GM21737 (cell line): ENCODE data around the gene MYL9.
"Not testable (repeated sequence)": the region's sequence is repeated elsewhere in the genome, so short reads cannot be mapped to it uniquely, and the experiment has no call there.

ENCODE experiments used
- ATAC-seq: cut with Tn5 transposase; IDR thresholded peaks from one replicate; pipeline ENCODE4 v1.9.1; 2021; ENCODE audit warnings: mild to moderate bottlenecking, moderate library complexity; ENCODE audit not compliant: unreplicated experiment

MYL9 gene

DNA sequence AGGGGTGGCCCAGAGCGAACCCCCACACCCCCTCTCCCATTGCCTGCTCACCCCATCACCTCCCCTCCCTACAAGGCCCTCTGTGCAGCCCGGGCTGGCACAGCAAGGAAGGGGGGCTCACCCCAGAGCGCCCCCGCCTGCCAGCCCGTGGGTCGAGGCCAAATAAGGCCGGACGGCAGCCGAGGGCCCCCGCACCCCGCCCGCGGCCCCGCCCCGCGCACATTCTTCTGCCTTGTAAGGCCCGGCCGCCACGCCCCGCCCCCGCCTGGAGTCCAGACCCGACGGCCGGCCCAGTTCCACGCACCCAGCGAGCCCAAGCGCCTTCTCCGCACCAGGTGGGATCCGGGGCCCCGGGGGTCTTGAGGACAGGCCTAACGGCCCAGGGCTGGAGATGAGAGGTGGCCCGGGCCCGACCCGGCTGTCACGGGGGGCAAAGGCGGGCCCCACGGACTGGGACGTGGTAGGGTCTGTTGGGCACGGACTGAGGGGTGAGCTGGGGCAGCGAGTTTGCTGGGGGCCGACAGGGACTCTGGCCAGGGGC lies at the start of gene MYL9:
TSS of gene MYL9 (plus strand) at position 293 of the 541 bp plus-strand sequence. CDS start 3,366 bp downstream, outside the sequence.
- no peak for ATAC-seq

DNA sequence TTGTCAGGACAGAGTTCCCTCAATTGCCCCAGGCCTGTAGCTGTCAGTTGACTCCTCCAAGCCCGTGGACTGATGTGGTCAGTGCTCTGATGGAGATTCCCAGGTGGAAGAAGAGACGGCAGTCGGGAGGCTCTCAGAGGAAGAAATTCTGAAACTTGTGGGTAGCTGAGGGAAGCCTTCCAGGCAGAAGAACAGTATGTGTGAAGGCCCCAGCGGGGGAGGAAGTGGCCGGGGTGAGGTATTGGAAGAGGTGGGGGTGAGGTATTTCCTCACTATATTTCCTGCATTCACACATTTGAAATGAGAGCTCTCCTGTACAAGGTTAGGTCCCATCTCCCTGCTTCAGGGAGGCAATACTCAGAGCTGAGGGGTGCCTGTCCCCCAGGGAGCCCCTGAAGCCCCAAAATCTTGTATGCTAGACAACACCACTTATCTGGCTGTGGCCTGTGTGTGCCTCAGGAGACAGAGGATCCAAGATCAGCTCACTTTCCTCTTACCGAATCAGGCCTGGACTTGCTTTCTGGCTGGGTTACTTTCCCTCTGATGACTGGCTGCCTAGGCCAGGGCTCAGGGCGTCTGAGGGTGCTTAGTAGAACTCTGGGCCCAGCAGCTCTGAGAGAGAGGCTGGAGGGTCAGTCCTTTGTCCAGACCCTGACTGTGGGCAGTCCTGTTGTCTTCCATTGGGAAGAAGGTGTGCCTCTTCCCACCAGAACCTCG lies 49.3 kb upstream of the MYL9 start:
- no peak for ATAC-seq

DNA sequence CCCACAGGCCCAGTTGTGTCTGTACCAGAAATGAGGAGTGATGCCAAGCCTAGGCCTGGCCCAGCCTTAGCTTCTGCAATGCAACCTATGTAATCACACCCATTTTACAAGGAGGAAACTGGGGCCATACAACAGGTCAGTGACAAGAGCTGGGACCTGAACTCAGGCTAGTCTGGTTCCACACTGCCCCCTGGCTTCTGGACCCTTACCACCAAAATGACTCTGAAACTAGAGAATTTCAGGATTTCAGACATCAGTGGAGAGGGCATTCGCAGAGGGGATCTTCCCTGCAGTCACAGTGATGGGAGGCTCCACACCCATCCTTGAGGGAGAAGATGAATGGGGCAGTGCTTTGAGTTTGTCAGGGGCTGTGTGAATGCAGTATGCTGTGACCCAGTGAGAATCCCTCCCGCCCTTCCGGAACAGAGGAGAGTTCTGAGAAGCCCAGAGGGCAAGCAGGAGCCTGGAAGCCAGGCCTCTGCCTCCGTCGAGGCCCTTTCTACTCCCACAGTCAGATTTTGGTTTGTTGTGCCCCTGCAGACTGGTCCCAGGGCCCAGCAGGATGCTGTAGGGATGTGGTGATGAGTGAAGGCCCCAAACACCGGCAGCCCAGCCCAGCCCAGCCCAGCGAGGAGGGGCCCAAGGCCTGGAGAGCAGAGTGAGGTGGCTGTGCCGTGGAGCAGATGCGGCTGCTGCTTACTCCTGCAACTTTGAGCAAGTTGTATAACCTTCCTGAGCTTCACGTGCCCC lies 48.1 kb upstream of the MYL9 start:
- ATAC-seq: no peak

- no peak for ATAC-seq
These were observed 47.6 kb upstream of the MYL9 start for GRCh38 chr20:36493801-36494114.

GRCh38 chr20:36496707-36497669 lies 44.3 kb upstream of the MYL9 start:
- no peak for ATAC-seq

DNA sequence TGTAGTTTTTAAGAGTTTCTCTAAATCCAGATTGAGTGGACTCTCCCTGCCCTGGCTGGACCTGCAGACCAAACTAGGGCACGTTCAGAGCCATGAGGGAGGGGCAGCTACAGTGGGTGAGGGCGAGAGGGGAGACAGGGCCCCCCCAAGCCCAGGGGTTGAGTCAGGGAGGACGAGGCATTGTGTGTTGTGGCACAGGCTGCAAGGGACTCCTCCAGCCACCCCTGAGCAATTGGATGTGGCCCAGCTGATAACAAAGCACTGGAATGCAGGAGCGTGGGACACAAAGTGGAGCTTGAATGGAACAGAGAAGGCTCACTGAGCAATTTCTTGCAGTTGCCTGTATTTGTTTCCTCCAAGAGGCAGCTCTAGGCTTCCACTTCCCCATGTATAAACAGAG lies 43.5 kb upstream of the MYL9 start:
- ATAC-seq: no peak

DNA sequence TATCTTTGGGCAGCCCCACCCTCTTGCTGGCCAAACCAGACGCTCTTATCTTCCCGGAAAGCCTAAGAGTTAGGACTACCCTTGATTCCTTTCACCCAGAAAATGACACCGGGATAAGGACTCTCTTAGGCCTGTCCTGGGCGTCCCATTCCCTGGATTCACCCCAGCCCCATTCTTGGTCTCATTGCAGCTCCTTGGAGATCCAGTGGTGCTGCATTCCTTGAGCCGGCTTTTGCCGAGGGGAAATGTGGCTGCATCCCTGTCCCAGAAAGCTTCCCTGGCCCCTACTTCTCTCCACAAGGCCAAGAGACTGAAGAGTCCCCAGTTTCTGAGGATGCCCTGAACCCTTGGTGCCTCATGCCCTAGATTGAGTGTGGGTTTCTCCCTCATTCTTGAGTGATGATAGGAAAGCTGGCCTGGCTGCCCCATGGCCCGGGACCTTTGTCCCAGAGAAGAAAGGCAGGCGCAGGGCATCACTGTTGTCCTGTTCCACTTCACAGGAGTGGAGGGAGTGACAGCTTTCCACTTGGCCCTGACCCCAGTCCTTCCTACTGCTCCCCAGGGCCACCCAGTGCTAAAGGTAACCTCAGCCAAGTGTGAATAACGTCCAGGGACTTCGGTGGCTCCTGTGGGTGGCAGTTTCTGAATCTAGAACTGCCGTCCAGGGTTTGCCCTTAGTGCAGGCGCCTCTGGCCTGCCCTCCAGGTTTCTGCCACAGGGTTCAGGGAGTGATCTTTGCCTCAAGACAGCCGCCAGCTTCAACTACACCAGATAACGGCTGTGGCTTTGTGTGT lies 42.7 kb upstream of the MYL9 start:
- ATAC-seq: no peak

GRCh38 chr20:36499211-36499610 lies 42.1 kb upstream of the MYL9 start:
- no peak for ATAC-seq

DNA sequence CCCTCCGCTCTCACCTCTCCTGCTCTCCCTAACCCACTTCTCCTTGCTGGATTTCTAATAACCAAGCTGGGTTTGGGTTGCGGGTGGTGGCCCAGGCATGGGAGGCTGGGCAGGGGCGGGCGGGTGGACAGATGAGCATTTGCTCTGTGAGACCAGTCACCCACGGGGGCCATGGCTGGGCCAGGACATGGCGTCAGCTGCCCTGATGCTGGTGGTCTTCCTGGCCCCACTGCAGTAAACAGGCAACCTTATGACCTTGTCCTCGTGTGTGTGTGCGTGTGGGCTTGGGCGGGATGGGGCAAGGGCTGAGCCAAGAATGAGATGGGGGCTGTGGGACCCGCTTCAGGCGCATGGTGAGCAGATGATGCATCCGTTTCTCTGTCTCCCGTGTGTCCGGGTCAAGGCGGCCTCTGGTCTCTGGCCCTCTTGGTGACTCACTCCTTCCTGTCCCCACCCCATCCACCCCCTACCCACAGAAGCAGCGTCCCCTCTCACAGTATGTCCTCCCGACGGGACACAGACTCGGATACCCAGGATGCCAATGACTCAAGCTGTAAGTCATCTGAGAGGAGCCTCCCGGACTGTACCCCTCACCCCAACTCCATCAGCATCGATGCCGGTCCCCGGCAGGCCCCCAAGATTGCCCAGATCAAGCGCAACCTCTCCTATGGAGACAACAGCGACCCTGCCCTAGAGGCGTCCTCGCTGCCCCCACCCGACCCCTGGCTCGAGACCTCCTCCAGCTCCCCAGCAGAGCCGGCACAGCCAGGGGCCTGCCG lies 41.4 kb upstream of the MYL9 start:
- no peak for ATAC-seq

DNA sequence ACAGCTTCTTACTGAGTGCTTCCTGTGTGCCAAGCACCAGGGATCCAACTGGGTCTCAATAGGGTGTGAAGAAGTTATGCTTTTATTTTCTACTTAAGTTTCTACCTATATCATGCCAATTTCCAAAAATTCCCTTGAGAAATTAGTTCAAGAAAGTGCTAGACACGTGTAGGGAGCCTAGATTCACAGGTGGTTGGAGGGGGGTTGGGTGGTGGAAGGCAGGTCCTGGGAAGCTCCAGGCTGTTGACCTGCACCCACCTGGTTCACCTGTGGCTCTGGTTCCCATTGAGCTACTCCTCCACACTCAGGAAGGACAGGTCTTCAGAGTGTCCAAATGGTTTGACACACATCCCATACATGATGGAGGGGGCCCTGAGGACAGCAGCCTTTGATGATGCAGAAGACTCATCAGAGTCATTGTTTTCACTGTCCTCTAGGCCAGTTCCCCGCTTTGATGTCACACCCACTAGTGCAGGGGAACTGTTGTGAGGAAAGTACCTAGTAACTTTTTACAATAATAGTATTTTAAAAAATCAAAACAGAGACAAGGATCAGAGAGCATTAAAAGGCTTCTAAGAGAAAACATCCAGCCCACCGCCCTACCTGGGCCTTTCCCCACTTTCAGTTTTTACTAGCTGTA lies 39.8 kb upstream of the MYL9 start:
- no peak for ATAC-seq

DNA sequence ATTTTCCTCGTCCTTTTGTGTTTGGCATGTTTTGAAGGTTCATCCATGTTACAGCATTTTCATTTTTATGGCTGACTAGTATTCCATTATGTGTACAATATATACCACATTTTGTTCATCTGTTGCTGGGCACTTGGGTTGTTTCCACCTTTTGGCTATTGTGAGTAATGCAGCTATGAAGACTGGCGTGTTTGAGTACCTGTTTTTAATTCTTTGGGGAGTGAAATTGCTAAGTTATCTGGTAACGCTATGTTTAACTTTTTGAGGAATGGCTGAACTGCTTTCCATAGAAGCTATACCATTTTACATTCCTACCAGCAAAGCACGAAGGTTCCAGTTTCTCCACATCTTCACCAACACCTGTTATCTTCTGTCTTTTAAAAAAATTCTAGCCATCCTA lies 37.0 kb upstream of the MYL9 start:
- no peak for ATAC-seq

- ATAC-seq: no peak
These were observed 35.1 kb upstream of the MYL9 start for GRCh38 chr20:36506253-36506652.

DNA sequence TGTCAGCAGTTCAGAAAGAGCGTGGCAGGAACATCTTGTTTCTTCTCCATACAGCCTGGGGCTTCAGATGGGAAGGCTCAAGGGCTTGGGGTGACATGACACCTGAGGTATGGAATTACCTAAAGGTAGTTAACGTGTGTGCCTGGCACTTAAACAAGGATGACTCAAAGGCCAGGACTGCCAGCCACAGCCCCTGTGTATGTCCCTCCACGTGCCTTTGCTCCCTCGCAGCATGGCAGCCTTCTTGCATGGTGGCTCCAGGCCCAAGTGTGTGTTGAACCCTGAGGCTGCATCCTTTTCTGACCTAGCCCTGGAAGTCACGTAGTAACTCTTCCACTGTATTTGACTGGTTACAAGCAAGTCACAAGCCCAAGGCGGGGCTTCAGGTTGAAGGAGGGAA lies 33.6 kb upstream of the MYL9 start:
- ATAC-seq: no peak

- ATAC-seq: no peak
These were observed 22.2 kb upstream of the MYL9 start for GRCh38 chr20:36519012-36519719.

GRCh38 chr20:36519944-36520343 lies 21.4 kb upstream of the MYL9 start:
- ATAC-seq: no peak

DNA sequence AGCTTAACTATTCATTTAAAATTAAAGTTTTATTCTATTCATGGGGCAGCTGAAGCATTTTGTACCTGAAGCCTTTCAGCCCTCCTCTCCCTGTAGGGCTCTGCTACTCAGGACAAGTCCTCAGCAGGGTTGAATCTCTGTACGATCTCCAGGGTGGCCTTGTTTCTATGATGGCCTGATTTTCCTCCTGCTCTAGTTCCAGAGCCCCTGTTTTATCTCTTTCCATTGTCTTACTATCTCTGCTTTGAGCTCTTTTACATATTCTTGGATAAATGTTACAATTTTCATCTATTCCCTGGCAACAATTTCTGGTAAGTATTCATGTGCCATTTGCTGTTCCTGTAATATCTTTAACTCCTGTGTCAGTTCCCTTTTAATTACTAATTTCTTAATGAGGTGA lies 19.8 kb upstream of the MYL9 start:
- ATAC-seq: no peak

- ATAC-seq: not testable (repeated sequence)
These were observed 18.9 kb upstream of the MYL9 start for GRCh38 chr20:36522412-36522811.

DNA sequence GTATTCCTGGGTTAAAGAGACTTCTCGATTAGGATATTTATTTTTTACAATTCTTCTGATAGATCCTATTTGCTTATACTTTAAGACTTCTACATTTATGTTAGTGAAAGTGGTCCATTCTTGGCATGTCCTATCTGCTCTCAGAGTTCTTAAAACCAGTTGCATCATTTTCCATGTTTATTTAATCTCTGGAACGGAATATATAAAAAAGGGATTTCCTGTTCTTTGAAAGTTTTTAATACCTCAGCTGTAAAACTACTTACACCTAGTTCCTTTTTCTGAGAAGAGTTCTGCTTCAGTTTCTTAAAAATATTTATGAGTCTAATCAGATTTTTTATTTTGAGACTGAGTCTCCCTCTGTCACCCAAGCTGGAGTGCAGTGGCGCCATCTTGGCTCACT lies 18.0 kb upstream of the MYL9 start:
- no peak for ATAC-seq
